ENCODE measurements around the gene TMEM184A.

DNA sequence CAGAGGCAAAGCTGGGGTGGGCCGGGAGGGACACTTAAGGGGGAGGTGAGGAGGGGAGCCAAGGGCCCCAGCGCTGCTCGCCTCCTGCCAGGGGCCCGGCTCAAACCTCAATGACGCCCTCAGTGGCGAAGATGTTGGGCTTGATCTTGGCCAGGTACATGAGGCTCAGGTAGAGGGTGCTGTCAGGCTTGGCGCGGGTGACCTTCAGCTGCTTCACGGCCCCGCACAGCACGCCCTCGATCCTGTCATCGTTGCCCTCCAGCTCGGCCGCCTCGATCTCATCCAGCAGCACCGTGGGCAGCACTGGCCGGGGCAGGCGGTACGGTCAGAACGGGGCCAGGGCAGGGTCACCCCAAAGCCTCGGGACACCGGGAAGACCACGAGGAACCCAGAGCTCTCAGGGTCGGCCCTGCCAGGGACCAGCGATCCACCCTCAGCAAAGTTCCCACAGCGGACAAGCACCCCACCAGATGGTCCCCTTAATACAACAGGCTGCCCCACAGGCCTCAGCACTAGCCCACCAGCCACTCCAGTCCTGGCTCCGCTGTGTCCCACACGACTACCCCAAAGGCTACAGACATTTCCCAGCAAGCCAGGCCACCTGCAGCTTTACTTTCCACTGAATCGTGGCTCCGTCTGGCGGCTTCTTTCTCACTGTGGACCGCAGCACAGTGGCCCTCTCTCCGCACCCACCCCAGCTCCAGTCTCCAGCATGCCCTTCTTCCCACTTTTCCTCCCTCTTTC is 55.8 kb downstream of the TMEM184A start:
- TF ChIP-seq, protein P1, sequence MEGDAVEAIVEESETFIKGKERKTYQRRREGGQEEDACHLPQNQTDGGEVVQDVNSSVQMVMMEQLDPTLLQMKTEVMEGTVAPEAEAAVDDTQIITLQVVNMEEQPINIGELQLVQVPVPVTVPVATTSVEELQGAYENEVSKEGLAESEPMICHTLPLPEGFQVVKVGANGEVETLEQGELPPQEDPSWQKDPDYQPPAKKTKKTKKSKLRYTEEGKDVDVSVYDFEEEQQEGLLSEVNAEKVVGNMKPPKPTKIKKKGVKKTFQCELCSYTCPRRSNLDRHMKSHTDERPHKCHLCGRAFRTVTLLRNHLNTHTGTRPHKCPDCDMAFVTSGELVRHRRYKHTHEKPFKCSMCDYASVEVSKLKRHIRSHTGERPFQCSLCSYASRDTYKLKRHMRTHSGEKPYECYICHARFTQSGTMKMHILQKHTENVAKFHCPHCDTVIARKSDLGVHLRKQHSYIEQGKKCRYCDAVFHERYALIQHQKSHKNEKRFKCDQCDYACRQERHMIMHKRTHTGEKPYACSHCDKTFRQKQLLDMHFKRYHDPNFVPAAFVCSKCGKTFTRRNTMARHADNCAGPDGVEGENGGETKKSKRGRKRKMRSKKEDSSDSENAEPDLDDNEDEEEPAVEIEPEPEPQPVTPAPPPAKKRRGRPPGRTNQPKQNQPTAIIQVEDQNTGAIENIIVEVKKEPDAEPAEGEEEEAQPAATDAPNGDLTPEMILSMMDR (IDR thresholded peaks at IDR 0.05): no peak
- TF ChIP-seq POLR2A (IDR thresholded peaks at IDR 0.05): no peak

Measured in sigmoid colon (tissue), 3 donors.